Activated T-helper 1 cell treated with Interleukin-2 at 50 U/mL for 16 hours (primary cell): ENCODE results near the gene LMAN2L.

Source experiments
- DNase-seq: peaks from one replicate; pipeline ENCODE4 v3.0.0-alpha.2; 2020; ENCODE audit warnings: low read depth

The LMAN2L gene

DNA sequence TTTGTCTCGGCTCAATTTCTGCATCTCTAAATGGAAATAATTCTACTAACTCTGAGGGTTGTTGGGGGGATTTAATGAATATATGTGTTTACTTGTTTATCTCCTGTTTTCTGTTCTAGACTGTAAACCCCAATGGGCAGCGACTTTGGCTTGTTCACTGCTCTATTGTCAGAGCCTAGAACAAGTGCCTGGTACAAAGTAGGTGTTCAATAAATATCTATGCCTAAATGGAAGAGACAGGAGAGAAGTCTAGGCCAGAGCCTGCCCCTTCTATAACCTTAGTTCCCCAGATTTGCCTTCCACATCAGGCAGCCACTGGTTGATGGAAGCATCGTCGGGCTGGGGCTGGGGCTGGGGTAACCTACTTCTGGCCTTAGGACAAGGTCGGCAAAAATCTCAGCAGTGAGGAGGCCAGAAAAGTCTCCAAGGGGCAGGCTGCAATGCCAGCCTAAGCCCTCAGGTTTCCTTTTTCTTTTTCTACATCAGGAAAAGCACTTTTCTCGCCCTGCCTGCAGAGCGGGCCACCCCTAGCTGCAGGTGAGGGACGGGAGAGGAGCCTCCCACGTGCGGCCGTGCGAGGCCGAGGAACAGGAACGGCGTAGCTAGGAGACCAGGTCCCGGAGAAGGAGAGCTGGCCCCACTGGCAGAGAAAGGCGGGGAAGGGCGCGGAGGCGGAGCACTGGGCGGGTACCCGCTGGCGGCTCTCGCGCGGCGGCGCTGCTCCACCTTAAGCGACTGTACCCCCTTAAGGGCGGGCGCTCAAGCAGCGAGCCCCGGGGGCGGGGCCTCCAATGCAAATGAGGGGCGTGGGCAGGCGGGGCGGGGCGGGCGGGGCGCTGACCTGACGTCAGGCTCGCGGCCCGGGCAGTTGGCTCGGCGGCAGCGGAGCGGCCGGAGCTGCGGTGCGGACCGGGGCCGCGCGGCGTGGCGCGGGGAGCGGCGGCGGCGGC is 20.4 kb upstream of the LMAN2L start, which contains the start of gene CNNM4:
CNNM4 (plus strand) TSS at position 867 of the 950 bp plus-strand sequence. CDS start 98 bp downstream, outside the sequence.
- DNase-seq, result peak; percentile 86

DNA sequence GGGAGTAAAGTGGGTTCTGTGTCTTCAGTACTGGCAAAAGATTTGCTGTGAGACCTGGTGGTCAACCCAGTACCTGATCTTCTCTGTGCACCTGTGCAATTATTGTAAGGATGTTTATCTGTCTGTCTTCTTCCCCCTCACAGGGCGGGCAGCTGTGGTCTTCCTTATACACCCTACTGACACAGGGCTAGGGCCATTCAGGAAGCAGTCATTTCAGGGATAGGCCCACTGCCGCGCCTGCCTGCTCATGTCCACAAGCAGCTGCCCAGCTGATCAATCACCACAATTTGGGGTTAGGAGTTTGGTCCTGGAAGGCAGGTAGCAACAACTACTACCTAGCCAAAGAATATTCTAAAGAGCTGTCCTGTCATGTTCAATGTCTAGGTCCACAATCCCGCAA is 19.7 kb upstream of the LMAN2L start:
- no peak for DNase-seq

DNA sequence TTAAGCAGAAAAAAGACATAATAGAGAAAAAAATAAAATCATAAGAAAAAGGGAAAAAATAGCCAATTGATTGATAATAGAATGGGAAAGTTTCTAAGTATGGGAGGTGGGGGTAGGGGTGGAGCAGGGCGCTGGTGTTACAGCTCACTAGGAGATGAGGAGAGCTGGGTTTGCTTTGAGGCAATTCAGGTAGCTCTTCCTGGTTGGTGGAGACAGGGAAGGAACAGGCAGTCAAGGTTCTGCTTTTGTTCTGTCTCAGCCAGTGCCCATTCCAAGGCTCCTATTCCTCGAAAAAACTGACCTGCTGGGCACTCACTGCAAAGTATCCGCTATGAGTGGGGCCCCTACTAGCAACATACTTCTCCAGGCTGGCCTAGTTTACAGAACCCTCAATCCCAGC is 19.1 kb upstream of the LMAN2L start:
- no peak for DNase-seq

GRCh38 chr2:96757477-96757860 is 17.6 kb upstream of the LMAN2L start:
- DNase-seq, result no peak

- DNase-seq, result no peak
Observed at GRCh38 chr2:96756788-96757476, 17.1 kb upstream of the LMAN2L start.

- DNase-seq, result no peak
Observed at GRCh38 chr2:96754317-96754716, 14.5 kb upstream of the LMAN2L start.

GRCh38 chr2:96753661-96754282 is 13.9 kb upstream of the LMAN2L start:
- DNase-seq, result no peak

- no peak for DNase-seq
Observed at GRCh38 chr2:96751800-96752199, 11.9 kb upstream of the LMAN2L start.

DNA sequence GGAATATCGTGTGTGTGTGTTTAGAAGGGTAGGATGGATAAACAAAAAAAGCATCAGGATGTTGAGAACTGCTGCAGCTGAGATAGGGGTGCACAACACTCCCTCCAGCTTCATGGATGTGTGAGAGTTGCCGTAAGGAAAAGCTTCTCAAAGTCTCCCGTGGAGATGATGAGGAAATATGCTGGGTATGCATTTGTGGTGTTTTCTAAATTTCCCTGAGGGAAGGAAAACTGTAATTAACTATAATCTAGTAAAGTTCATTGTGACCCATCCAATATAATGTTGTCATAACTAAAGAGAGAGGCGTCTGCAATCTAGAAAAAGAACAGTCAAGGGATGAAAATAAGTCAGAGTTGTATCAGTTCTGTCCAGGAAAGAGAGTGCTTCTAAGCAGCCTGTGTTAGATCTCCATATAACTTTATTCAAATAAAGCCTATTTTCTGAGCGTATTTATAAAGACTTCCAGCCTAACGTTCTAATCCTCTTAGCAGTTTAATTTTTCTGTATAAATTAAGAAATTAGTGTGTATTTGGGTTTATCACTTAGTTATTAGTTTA is 7.3 kb upstream of the LMAN2L start:
- DNase-seq, result no peak

GRCh38 chr2:96739076-96739632 is 710 bp downstream of the LMAN2L start:
- no peak for DNase-seq

DNA sequence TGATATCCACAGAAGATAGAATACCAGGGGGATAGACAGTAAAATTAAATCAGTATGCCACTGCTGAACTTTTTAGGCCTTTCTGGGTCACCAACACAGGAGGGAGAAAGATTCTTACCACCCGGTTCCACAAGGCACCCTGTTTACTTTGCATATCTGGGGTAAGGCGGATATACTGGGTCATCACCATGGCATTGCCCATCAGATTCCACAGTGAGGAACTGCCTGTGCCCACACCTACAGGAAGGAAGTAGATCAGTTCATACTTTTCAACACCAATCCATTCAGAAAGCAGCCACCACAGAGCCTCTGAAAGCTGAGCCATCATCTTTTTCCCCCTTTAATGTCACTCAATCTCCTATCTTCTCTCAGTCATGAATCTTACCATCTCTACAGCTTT is 2.0 kb downstream of the LMAN2L start:
- DNase-seq, result no peak

- DNase-seq, result no peak
Observed at GRCh38 chr2:96737251-96737650, 2.6 kb downstream of the LMAN2L start.

- DNase-seq, result no peak
Observed at GRCh38 chr2:96734880-96735583, 4.8 kb downstream of the LMAN2L start.

DNA sequence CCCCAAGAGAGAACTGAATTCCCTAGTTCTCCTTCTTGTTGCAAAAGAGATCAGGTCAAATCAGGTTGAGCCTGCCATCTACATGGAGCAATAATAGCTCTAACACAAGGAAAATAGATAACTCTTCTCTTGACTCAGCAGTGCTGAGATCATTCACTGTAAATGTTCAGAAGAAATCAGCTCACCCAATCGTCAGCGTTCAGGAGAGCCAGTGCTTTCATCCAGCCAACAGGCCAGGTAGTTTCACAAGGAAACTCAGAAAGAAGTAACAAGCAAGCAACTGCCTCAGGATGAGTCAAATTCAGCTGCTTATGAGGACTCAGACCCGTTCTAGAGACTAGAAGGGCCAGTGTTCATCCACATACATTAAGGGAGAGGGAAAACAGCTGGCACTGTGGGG is 5.9 kb downstream of the LMAN2L start:
- DNase-seq, result no peak

- no peak for DNase-seq
Observed at GRCh38 chr2:96730212-96730611, 9.7 kb downstream of the LMAN2L start.

- no peak for DNase-seq
Observed at GRCh38 chr2:96729748-96730147, 10.1 kb downstream of the LMAN2L start.

- DNase-seq, result no peak
Observed at GRCh38 chr2:96727431-96727830, 12.4 kb downstream of the LMAN2L start.

GRCh38 chr2:96726131-96726530 is 13.7 kb downstream of the LMAN2L start:
- no peak for DNase-seq

GRCh38 chr2:96716388-96716787 is 23.5 kb downstream of the LMAN2L start:
- no peak for DNase-seq

DNA sequence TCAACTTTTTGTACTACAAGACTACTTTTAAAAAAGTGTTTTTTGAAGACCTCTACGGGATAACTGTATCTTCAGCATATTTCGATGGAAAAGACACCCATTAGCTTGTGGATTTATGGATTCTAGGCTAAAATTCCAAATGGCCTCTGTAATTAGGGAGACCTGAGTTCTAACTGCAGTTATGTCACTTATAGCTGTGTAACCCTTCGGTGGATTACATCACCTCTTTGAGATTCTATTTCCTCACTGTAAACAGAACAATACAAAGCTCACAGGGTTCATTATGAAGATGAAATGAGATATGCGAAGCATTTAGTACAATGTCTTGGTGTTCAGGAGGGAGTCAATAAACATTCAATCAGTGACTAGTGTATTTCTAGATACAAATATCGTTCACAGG is 24.2 kb downstream of the LMAN2L start:
- DNase-seq, result no peak

DNA sequence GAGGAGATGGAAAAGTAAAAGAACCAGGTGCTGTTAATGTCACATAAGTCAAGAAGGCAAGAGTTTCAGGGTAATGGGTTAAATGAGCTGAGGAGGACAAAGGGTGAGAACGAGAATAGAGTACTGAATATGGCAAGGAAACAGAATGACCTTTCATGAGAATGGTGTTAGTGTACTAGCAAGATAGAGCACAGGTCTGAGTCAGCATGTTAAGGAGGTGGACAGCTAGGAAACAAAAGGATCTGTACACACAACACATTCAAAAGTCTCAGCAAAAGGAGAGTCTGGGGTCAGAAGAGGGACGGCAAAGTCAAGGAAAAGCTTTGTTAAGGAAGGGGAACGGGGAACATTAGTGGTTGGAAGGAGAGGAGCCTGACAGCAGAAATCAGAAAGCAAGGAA is 28.9 kb downstream of the LMAN2L start:
- DNase-seq, result no peak
